CD4-positive, alpha-beta T cell treated with Interleukin-2 at 100 ng/mL for 4 hours (primary cell): ENCODE data around the gene RNF217.
"Not testable (repeated sequence)": the region's sequence is repeated elsewhere in the genome, so short reads cannot be mapped to it uniquely, and the experiment has no call there.

ENCODE experiments used
- DNase-seq: peaks from one replicate; pipeline ENCODE4 v3.0.0-alpha.2; 2020; ENCODE audit warnings: low spot score

The RNF217 gene

GRCh38 chr6:125100074-125100652 is 137.9 kb downstream of the RNF217 start:
- no peak for DNase-seq

- DNase-seq = no peak
Observed at GRCh38 chr6:125101128-125101527, 138.9 kb downstream of the RNF217 start.

- no peak for DNase-seq
Observed at GRCh38 chr6:125101631-125102030, 139.4 kb downstream of the RNF217 start.

- no peak for DNase-seq
Observed at GRCh38 chr6:125102411-125102810, 140.2 kb downstream of the RNF217 start.

GRCh38 chr6:125102891-125103290 is 140.7 kb downstream of the RNF217 start:
- DNase-seq = no peak

GRCh38 chr6:125104425-125104824 is 142.2 kb downstream of the RNF217 start:
- no peak for DNase-seq

GRCh38 chr6:125107048-125107447 is 144.8 kb downstream of the RNF217 start:
- DNase-seq = no peak

GRCh38 chr6:125107896-125108295 is 145.7 kb downstream of the RNF217 start:
- no peak for DNase-seq

- no peak for DNase-seq
Observed at GRCh38 chr6:125110056-125110455, 147.8 kb downstream of the RNF217 start.

GRCh38 chr6:125111219-125111983 is 149.2 kb downstream of the RNF217 start:
- no peak for DNase-seq

- DNase-seq = no peak
Observed at GRCh38 chr6:125112934-125113333, 150.7 kb downstream of the RNF217 start.

- DNase-seq = peak; percentile 49
Observed at GRCh38 chr6:125114248-125114858, 152.1 kb downstream of the RNF217 start.

- no peak for DNase-seq
Observed at GRCh38 chr6:125116170-125116569, 153.9 kb downstream of the RNF217 start.

- no peak for DNase-seq
Observed at GRCh38 chr6:125116710-125117109, 154.5 kb downstream of the RNF217 start.

GRCh38 chr6:125117818-125118217 is 155.6 kb downstream of the RNF217 start:
- DNase-seq = no peak

- no peak for DNase-seq
Observed at GRCh38 chr6:125120054-125120590, 157.9 kb downstream of the RNF217 start.

- no peak for DNase-seq
Observed at GRCh38 chr6:125121894-125122293, 159.7 kb downstream of the RNF217 start.

GRCh38 chr6:125123051-125123450 is 160.8 kb downstream of the RNF217 start:
- DNase-seq = no peak

- DNase-seq = no peak
Observed at GRCh38 chr6:125123468-125124048, 161.3 kb downstream of the RNF217 start.

- DNase-seq = no peak
Observed at GRCh38 chr6:125124049-125124669, 161.9 kb downstream of the RNF217 start.

- DNase-seq = not testable (repeated sequence)
Observed at GRCh38 chr6:125125856-125126255, 163.6 kb downstream of the RNF217 start.

GRCh38 chr6:125129354-125129753 is 167.1 kb downstream of the RNF217 start:
- no peak for DNase-seq
